Measurements from ENCODE around the gene SLC9A8. TPM values are rescaled to one million over a fixed set of nuclear protein-coding genes. Genes with fewer than 3 reads are reported as not detected.

SLC9A8 gene
- total RNA-seq, 1 donor from 2014 or later = 6.2 TPM

DNA sequence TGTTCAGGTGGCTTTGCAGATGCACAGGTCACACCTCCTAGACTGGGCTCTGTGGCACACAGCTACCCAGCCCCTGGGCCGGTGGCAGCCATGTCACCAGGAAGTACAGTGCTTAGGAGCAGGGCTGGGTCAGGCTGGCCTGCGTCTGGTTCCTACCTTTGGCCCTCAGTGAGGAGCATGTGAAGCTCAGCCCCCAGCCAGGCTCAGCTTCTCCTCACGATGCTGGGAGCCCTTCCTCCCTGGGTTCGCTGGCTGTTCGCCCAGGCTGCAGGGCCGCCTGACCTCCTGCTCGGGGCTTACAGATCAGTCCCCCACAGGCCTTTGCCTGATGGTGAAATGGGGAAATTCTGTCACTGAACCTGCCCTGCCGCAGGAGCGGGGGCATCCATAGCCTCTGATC lies 79.6 kb downstream of the SLC9A8 start:
- Histone ChIP-seq H3K4me2 (ENCODE audit: low read length) (no peak overlapping the region), H3K27me3 (ENCODE audit: insufficient read depth, low read length) (no peaks in the 10 kb centered on the region), H2AFZ (ENCODE audit: low read depth, low read length) (no peak overlapping the region), H3K4me1 (ENCODE audit: insufficient read depth, low read length) (peaks cover 28% of the 10 kb centered on the region), H3K79me2 (ENCODE audit: insufficient read depth, low read length) (no peaks in the 10 kb centered on the region), H3K4me3 (ENCODE audit: insufficient read depth, low read depth, low read length) (no peak overlapping the region), H3K9ac (ENCODE audit: low read length) (no peak overlapping the region), H3K27ac (ENCODE audit: low read depth, low read length) (no peak overlapping the region), H3K9me3 (ENCODE audit: insufficient read depth, low read depth, low read length) (no peaks in the 10 kb centered on the region), H4K20me1 (ENCODE audit: insufficient read depth, low read length) (peaks cover 12% of the 10 kb centered on the region), H3K36me3 (ENCODE audit: insufficient read depth, low read length) (no peaks in the 10 kb centered on the region)
- Mint-ChIP-seq H3K4me3 (ENCODE audit: unreplicated experiment) (no peak overlapping the region), H3K9me3 (ENCODE audit: unreplicated experiment) (peaks cover 2% of the 10 kb centered on the region), H3K36me3 (ENCODE audit: low read depth, unreplicated experiment) (peaks cover 2% of the 10 kb centered on the region), H3K27ac (ENCODE audit: unreplicated experiment) (no peak overlapping the region), H3K4me1 (ENCODE audit: low read depth, unreplicated experiment) (peaks cover 44% of the 10 kb centered on the region), H3K27me3 (ENCODE audit: low read depth, unreplicated experiment) (no peaks in the 10 kb centered on the region)
- no peak for TF ChIP-seq EZH2 (IDR thresholded peaks at IDR 0.05; ENCODE audit: insufficient read depth, low read length)
- TF ChIP-seq, protein P1, sequence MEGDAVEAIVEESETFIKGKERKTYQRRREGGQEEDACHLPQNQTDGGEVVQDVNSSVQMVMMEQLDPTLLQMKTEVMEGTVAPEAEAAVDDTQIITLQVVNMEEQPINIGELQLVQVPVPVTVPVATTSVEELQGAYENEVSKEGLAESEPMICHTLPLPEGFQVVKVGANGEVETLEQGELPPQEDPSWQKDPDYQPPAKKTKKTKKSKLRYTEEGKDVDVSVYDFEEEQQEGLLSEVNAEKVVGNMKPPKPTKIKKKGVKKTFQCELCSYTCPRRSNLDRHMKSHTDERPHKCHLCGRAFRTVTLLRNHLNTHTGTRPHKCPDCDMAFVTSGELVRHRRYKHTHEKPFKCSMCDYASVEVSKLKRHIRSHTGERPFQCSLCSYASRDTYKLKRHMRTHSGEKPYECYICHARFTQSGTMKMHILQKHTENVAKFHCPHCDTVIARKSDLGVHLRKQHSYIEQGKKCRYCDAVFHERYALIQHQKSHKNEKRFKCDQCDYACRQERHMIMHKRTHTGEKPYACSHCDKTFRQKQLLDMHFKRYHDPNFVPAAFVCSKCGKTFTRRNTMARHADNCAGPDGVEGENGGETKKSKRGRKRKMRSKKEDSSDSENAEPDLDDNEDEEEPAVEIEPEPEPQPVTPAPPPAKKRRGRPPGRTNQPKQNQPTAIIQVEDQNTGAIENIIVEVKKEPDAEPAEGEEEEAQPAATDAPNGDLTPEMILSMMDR (IDR thresholded peaks at IDR 0.05; ENCODE audit: insufficient read depth, low read depth, low read length) = no peak
- FAIRE-seq = no peak
- no peak for DNase-seq (ENCODE audit: low read depth)

DNA sequence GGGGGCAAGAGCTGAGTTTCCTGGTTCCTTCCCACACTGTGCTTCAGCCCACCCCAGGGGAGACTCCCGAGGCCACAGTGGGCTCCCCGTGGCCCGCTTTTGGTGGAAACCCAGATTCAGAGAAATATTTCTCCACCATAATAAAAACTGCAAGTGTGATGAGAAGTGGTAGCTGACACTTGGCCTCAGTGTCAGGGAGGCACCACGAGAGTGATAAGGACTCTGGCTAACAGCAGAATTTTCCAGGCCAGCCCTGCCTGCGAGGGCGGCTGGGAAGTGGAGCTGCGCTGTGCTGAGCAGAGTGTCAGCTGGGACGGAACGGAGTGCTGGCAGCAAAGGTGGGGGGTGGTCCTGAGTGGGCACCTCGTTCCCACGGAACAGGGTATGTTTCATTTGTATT lies 80.2 kb downstream of the SLC9A8 start:
- FAIRE-seq (no peak), DNase-seq (ENCODE audit: low read depth) (no peak)
- no peak overlapping the region for H3K9ac ChIP-seq (ENCODE audit: low read length)
- H3K27ac ChIP-seq (ENCODE audit: low read depth, low read length) = no peak overlapping the region
- H3K36me3 ChIP-seq (ENCODE audit: insufficient read depth, low read length) = no peaks in the 10 kb centered on the region
- peaks cover 12% of the 10 kb centered on the region for H4K20me1 ChIP-seq (ENCODE audit: insufficient read depth, low read length)
- H3K4me2 ChIP-seq (ENCODE audit: low read length) = no peak overlapping the region
- H3K4me1 ChIP-seq (ENCODE audit: insufficient read depth, low read length) = peaks cover 24% of the 10 kb centered on the region
- Mint-ChIP-seq H3K27ac (ENCODE audit: unreplicated experiment) (no peak overlapping the region), H3K4me3 (ENCODE audit: unreplicated experiment) (no peak overlapping the region), H3K4me1 (ENCODE audit: low read depth, unreplicated experiment) (peaks cover 38% of the 10 kb centered on the region), H3K36me3 (ENCODE audit: low read depth, unreplicated experiment) (no peaks in the 10 kb centered on the region), H3K27me3 (ENCODE audit: low read depth, unreplicated experiment) (no peaks in the 10 kb centered on the region), H3K9me3 (ENCODE audit: unreplicated experiment) (peaks cover 2% of the 10 kb centered on the region)
- H3K9me3 ChIP-seq (ENCODE audit: insufficient read depth, low read depth, low read length) = no peaks in the 10 kb centered on the region
- no peaks in the 10 kb centered on the region for H3K27me3 ChIP-seq (ENCODE audit: insufficient read depth, low read length)
- H2AFZ ChIP-seq (ENCODE audit: low read depth, low read length) = no peak overlapping the region
- TF ChIP-seq EZH2 (IDR thresholded peaks at IDR 0.05; ENCODE audit: insufficient read depth, low read length) = no peak
- TF ChIP-seq, protein P1 (IDR thresholded peaks at IDR 0.05; ENCODE audit: insufficient read depth, low read depth, low read length) = no peak
- no peak overlapping the region for H3K4me3 ChIP-seq (ENCODE audit: insufficient read depth, low read depth, low read length)
- no peaks in the 10 kb centered on the region for H3K79me2 ChIP-seq (ENCODE audit: insufficient read depth, low read length)

DNA sequence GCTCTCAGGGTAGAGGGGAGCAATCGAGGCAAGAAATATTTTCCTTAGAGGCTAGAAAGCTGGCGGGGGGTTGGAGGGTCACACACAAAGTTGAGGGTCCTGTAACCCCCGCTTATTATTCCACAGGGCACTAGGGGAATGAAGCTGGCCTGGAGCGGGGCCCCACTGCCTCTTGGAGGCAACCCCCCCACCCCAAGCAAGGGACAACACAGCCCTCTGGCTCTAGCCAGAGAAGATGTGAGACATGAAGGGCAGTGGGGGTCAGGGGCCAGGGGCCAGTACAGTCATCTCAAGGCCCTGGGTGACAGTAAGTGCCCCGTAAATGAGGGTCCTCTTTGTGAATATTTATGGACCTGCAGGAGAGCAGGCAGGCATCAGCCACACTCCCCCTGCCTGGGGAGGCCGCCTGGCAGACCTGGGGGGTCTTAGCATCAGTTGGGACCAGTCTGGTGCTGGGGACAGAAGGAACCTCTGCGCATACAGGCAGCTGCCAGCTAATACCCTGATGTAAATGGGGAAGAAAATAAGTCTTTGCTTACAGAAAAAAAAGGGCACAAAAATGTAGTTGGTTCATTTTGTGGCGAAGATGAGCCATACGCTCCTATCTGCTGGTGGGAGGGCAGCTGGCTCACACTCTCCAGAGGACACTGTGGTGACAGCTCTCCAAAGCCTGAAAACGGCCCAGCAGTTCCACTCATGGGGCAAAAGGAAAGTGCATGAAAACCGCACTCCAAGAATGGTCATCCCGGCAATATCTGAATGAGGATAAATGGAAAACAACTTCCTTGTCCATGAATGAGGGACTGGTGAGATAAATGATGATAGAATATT lies 80.8 kb downstream of the SLC9A8 start:
- H3K9me3 Mint-ChIP-seq (ENCODE audit: unreplicated experiment) = peaks cover 2% of the 10 kb centered on the region
- H3K27ac Mint-ChIP-seq (ENCODE audit: unreplicated experiment) = peak overlapping the region; percentile 34
- peaks cover 17% of the 10 kb centered on the region for H3K4me1 ChIP-seq (ENCODE audit: insufficient read depth, low read length)
- no peak for DNase-seq (ENCODE audit: low read depth)
- no peaks in the 10 kb centered on the region for H3K9me3 ChIP-seq (ENCODE audit: insufficient read depth, low read depth, low read length)
- H3K36me3 ChIP-seq (ENCODE audit: insufficient read depth, low read length) = no peaks in the 10 kb centered on the region
- H2AFZ ChIP-seq (ENCODE audit: low read depth, low read length) = no peak overlapping the region
- H3K9ac ChIP-seq (ENCODE audit: low read length) = no peak overlapping the region
- no peak overlapping the region for H3K4me2 ChIP-seq (ENCODE audit: low read length)
- H3K4me3 ChIP-seq (ENCODE audit: insufficient read depth, low read depth, low read length) = no peak overlapping the region
- peak overlapping the region; percentile 40 for H3K4me3 Mint-ChIP-seq (ENCODE audit: unreplicated experiment)
- H3K79me2 ChIP-seq (ENCODE audit: insufficient read depth, low read length) = no peaks in the 10 kb centered on the region
- peaks cover 33% of the 10 kb centered on the region for H3K4me1 Mint-ChIP-seq (ENCODE audit: low read depth, unreplicated experiment)
- FAIRE-seq = no peak
- H3K27me3 Mint-ChIP-seq (ENCODE audit: low read depth, unreplicated experiment) = no peaks in the 10 kb centered on the region
- TF ChIP-seq, protein P1 (IDR thresholded peaks at IDR 0.05; ENCODE audit: insufficient read depth, low read depth, low read length) = no peak
- TF ChIP-seq EZH2 (IDR thresholded peaks at IDR 0.05; ENCODE audit: insufficient read depth, low read length) = no peak
- H3K27me3 ChIP-seq (ENCODE audit: insufficient read depth, low read length) = no peaks in the 10 kb centered on the region
- no peaks in the 10 kb centered on the region for H3K36me3 Mint-ChIP-seq (ENCODE audit: low read depth, unreplicated experiment)
- peaks cover 8% of the 10 kb centered on the region for H4K20me1 ChIP-seq (ENCODE audit: insufficient read depth, low read length)
- no peak overlapping the region for H3K27ac ChIP-seq (ENCODE audit: low read depth, low read length)

Measured in astrocyte (in vitro differentiated cells and primary cell).